Fibroblast of skin of left quadriceps (primary cell): ENCODE results near the gene SMG7.

Source experiments
- DNase-seq, 2 experiments: peaks; one replicate each; pipeline ENCODE4 v3.0.0-alpha.2; 2013; ENCODE audit warnings: low read depth in 2 of 2

Gene SMG7

GRCh38 chr1:183589874-183590243 lies 117.6 kb downstream of the SMG7 start:
- no peak for DNase-seq

- no peak for DNase-seq
Observed at GRCh38 chr1:183590244-183591191, 118.2 kb downstream of the SMG7 start, which contains the start of gene NCF2. NCF2 (minus strand) TSS chr1:183590459; CDS start chr1:183590329, 130 bp downstream.

- DNase-seq, result no peak
Observed at GRCh38 chr1:183592733-183593132, 120.4 kb downstream of the SMG7 start.

GRCh38 chr1:183593356-183593755 lies 121.1 kb downstream of the SMG7 start:
- DNase-seq, result no peak

- no peak for DNase-seq
Observed at GRCh38 chr1:183595537-183595936, 123.2 kb downstream of the SMG7 start.

- no peak for DNase-seq
Observed at GRCh38 chr1:183596500-183596899, 124.2 kb downstream of the SMG7 start.

- no peak for DNase-seq
Observed at GRCh38 chr1:183597656-183598347, 125.5 kb downstream of the SMG7 start.

- DNase-seq, result no peak
Observed at GRCh38 chr1:183598386-183598785, 126.1 kb downstream of the SMG7 start.

- no peak for DNase-seq
Observed at GRCh38 chr1:183600136-183600535, 127.8 kb downstream of the SMG7 start.

- DNase-seq, result no peak
Observed at GRCh38 chr1:183600634-183601033, 128.3 kb downstream of the SMG7 start.

- no peak for DNase-seq
Observed at GRCh38 chr1:183602510-183602909, 130.2 kb downstream of the SMG7 start.
